NCI-H1694 treated with DMSO at 0.1 percent for 48 hours (cell line): ENCODE results near the gene TRAPPC2L.
"Not testable (repeated sequence)": the region's sequence is repeated elsewhere in the genome, so short reads cannot be mapped to it uniquely, and the experiment has no call there.

Source experiments
- DNase-seq: peaks from one replicate; lab custom pipeline; 2025; lab: John Stamatoyannopoulos, UW

Gene TRAPPC2L

GRCh38 chr16:88819126-88819525 lies 37.8 kb upstream of the TRAPPC2L start:
- no peak for DNase-seq

GRCh38 chr16:88820385-88821025 lies 36.4 kb upstream of the TRAPPC2L start:
- DNase-seq = no peak

GRCh38 chr16:88821168-88821850 lies 35.6 kb upstream of the TRAPPC2L start:
- no peak for DNase-seq

- DNase-seq = no peak
Observed at GRCh38 chr16:88822281-88823040, 34.5 kb upstream of the TRAPPC2L start.

- DNase-seq = not testable (repeated sequence)
Observed at GRCh38 chr16:88823646-88824045, 33.3 kb upstream of the TRAPPC2L start.

- DNase-seq = no peak
Observed at GRCh38 chr16:88824256-88825077, 32.5 kb upstream of the TRAPPC2L start.

- no peak for DNase-seq
Observed at GRCh38 chr16:88825146-88825545, 31.8 kb upstream of the TRAPPC2L start.

- DNase-seq = no peak
Observed at GRCh38 chr16:88826070-88826840, 30.7 kb upstream of the TRAPPC2L start.

- no peak for DNase-seq
Observed at GRCh38 chr16:88827727-88828126, 29.2 kb upstream of the TRAPPC2L start.

- no peak for DNase-seq
Observed at GRCh38 chr16:88828711-88829110, 28.2 kb upstream of the TRAPPC2L start.

- no peak for DNase-seq
Observed at GRCh38 chr16:88830258-88830657, 26.7 kb upstream of the TRAPPC2L start.

- DNase-seq = no peak
Observed at GRCh38 chr16:88830783-88831182, 26.1 kb upstream of the TRAPPC2L start.

- no peak for DNase-seq
Observed at GRCh38 chr16:88831838-88832237, 25.1 kb upstream of the TRAPPC2L start.

- DNase-seq = no peak
Observed at GRCh38 chr16:88833086-88833485, 23.8 kb upstream of the TRAPPC2L start.

GRCh38 chr16:88834670-88835069 lies 22.3 kb upstream of the TRAPPC2L start:
- DNase-seq = no peak

- no peak for DNase-seq
Observed at GRCh38 chr16:88835383-88835782, 21.5 kb upstream of the TRAPPC2L start.

- no peak for DNase-seq
Observed at GRCh38 chr16:88835818-88836217, 21.1 kb upstream of the TRAPPC2L start.

GRCh38 chr16:88836791-88837190 lies 20.1 kb upstream of the TRAPPC2L start:
- DNase-seq = no peak

GRCh38 chr16:88837806-88838205 lies 19.1 kb upstream of the TRAPPC2L start:
- no peak for DNase-seq

GRCh38 chr16:88838566-88838965 lies 18.4 kb upstream of the TRAPPC2L start:
- DNase-seq = no peak

- DNase-seq = no peak
Observed at GRCh38 chr16:88839026-88839529, 17.8 kb upstream of the TRAPPC2L start.
